HG02981 (cell line): ENCODE data around the gene SLC9A8.
"Not testable (repeated sequence)": the region's sequence is repeated elsewhere in the genome, so short reads cannot be mapped to it uniquely, and the experiment has no call there.

Experiments
- ATAC-seq: cut with Tn5 transposase; IDR thresholded peaks from one replicate; pipeline ENCODE4 v1.9.1; 2021; ENCODE audit warnings: mild to moderate bottlenecking, moderate library complexity; ENCODE audit not compliant: unreplicated experiment

Gene SLC9A8, protein sequence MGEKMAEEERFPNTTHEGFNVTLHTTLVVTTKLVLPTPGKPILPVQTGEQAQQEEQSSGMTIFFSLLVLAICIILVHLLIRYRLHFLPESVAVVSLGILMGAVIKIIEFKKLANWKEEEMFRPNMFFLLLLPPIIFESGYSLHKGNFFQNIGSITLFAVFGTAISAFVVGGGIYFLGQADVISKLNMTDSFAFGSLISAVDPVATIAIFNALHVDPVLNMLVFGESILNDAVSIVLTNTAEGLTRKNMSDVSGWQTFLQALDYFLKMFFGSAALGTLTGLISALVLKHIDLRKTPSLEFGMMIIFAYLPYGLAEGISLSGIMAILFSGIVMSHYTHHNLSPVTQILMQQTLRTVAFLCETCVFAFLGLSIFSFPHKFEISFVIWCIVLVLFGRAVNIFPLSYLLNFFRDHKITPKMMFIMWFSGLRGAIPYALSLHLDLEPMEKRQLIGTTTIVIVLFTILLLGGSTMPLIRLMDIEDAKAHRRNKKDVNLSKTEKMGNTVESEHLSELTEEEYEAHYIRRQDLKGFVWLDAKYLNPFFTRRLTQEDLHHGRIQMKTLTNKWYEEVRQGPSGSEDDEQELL

DNA sequence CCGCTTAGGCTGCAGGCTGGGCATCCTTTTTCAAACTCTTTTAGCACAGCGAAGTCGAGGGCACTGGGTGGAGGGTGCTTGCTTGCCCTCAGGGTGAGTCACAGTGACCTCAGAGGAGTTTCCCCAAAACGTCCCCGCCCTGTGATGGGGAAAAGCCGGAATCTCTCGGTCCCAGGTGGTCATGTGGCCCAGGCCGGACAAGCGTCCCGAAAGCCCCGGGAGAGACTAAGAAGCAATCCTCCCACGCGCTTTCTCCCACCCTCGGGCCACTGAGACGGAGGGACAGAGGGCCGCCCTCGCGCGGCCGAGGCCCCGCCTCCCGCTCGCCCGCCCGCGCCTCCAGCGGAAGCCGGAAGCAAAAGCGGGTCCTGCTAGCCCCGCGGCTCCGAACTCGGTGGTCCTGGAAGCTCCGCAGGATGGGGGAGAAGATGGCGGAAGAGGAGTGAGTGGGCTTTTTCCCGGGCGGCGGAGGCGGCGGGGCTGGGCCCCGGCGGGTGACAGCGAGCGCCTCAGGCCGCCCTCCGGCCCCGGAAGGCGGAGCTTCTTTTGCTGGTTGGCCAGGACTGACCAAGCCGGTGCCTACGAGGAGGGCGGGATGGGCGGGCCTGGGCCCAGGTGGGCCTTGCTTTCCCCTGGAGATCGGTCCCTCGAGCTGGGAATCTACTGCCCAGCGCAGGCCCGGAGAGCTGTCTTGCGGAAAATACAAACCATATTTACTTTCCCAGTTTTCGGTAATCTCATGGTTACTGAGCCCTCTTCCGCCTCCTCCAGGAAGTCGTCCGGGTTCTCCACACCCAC, at the start of gene SLC9A8:
Gene SLC9A8 (plus strand): TSS at position 322 of the 798 bp plus-strand sequence. CDS start 95 bp downstream, at position 417.
- peak; percentile 86 for ATAC-seq

DNA sequence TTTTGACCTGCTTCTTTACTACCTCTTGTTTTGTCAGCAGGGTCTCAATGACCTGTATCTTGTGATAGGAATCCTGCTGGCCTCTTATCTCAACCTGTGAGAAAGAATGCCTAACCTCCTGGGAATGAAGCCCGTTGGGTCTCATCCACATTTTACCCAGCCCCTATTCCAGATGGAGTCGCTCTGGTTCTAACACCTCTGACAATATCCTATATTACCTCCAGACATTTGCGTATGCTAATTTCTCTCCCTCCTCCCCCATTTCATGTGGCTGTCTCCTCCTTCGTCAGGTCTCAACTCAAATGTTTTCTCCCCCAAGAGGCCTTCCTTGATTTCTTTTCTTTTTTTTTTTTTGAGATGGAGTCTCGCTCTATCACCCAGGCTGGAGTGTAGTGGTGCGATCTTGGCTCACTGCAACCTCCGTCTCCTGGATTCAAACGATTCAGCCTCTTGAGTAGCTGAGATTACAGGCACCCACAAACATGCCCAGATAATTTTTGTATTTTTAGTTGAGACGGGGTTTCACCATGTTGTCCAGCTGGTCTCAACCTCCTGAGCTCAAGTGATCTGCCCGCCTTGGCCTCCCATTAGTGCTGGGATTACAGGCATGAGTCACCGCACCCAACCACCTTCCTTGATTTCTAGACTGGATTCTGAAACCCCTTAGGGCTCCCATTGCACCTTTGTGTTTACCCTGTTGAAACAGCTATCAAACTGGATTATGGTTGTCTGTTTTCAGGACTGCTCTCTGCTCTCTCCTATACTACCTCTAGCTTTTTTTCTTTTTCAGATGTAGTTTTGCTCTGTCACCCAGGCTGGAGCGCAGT, 49.5 kb upstream of the SLC9A8 start:
- no peak for ATAC-seq

DNA sequence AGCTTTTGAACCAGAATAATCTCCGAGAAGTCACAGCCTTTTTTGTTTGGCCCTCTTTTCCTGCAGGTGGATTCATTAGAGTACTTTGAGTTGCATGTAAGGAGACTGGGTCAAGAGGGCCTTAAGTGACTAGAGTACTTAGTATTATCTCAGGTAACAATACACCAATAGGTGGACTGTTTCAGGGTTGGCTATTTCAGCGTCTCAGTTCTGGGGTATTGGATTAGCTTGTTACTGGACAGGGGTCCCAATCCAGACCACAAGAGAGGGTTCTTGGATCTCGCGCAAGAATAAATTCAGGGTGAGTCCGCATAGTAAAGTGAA, 47.3 kb upstream of the SLC9A8 start:
- ATAC-seq: no peak

DNA sequence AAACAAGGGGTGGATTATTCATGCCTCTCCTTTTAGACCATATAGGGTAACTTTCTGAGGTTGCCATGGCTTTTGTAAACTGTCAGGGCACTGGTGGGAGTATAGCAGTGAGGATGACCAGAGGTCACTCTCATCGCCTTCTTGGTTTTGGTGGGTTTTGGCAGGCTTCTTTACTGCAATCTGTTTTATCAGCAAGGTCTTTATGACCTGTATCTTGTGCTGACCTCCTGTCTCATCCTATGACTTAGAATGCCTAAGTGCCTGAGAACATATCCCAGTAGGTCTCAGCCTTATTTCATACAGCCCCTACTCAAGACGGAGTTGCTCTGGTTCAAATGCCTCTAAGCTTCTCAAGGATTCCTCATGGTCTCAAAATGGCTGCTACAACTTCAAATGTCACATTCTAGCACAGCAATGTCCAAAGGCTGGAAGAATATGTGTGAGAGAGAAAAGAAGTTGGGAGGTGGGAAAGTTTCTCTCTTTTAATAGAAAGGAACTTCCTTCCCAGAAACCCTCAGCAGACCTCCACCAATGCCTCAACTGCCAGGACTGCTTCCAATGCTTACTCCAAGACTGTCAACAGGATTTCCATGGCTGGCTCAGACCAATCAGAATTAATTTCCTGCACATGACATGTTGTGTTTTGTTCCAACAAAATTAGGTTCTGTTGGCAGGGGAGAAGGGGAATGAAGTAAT, 46.6 kb upstream of the SLC9A8 start:
- no peak for ATAC-seq

DNA sequence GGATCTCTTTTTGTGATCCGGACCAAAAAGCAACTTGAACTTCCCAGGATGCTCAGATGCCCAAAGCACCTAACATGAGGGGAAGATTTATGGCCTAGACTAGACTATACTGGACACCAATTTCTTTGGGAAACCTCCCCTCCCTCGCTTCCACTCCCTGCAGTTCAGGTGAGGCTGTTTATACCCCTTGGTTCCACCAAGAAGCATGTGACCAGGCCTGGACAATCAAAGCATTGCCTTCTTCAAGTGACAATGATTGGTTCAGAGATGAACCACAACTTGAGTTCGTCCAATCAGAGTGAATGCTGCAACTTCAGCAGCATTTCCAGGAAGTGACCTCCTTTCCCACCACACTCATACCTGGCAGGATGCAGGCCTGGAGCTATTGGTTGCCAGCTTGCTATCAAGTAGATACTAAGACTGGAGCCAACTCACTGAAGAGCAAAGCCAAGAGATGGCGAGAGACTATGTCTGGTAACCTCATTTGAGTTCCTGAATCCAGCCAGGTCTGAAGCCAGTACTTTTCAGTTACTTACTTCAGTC, 45.6 kb upstream of the SLC9A8 start:
- no peak for ATAC-seq

DNA sequence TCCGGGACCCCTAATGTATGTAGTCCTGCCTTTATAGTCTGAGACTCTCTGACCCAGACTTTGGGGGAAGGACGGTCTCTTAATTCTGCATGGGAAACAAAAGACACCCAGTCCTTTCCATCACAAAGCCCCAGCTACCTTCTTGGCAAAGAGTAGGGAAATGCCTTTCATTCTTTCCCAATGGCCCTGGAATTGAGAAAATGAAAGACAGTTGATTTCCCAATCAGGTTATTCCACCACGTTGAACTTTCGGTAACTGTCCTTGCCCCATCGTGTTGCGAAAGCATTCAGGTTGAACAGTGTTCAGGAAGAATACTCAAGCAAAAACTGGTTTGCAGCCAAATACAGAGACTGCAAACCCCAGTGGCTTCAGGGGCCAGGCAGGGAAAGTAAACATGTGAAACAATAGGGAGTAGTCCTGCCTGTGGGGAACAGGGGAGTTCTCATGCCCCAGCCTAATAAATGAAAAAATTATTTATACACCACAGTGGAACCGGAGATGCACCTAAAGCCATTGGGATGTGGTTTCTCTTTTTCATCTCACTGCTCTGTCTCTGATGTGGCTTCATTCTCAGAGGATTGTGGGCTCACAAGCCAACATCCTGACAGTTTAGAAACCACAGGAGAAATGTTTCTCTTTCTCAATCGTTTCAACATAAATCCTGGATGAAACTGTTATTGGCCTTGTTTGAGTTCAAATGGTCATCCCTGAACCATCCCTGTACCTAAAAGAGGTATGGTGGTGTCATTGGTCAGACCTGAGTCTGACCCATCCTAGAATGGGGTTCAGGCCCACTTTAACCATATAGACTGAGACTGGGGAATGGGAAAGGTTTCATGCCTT, 44.2 kb upstream of the SLC9A8 start:
- ATAC-seq: no peak

DNA sequence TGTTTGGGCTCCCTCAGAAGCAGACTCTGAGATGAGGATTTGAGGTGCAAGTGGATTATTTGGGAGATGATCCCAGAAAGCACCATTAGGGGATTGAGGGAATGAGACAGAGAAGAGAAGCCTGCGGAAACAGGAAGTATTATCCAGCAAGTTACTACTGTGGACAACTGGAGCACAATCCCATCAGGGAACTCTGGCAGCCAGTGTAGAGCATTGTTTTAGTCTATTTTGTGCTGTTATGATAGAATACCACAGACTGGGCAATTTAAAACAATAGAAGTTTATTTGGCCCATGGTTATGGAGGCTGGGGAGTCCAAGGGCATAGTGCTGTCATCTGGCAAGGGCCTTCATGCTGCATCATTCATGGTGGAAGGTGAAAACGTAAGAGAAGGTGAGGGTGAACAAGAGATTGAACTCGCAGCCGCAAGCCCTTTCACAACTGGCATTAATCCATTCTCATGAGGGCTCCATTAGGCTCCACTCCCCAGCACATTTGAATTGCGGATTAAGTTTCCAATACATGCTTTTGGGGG, 43.5 kb upstream of the SLC9A8 start:
- ATAC-seq: no peak

DNA sequence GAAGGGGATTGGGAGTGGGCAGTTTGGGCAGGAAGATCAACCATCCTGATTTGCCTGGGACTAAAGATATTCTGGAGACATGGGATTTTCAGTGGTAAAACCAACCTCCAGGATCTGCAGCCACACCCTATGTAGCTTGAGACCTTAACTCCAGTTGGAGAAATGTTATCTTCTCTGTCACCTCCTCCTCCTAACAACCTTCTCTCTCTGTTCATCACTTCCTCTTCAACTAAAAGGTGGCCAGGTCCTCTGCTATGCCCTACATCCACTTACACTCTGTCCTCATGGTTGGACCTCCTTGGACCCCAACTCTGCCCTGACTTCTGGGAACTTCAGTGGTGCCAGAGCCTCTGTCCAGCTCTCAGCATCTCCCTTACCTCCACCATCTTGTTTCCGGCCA, 42.0 kb upstream of the SLC9A8 start:
- no peak for ATAC-seq

DNA sequence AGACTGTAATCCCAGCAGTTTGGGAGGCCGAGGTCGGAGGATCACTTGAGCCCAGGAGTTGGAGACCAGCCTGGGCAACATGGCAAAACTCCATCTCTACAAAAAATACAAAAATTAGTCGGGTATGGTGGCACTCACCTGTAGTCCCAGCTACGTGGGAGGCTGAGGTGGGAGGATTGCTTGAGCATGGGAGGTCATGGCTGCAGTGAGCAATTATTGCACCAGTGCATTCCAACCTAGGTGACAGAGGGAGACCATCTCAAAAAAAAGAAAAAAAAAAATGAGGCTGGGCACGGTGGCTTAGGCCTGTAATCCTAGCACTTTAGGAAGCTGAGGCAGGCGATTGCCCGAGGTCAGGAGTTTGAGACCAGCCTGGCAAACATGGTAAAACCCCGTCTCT, 38.4 kb upstream of the SLC9A8 start:
- not testable (repeated sequence) for ATAC-seq

DNA sequence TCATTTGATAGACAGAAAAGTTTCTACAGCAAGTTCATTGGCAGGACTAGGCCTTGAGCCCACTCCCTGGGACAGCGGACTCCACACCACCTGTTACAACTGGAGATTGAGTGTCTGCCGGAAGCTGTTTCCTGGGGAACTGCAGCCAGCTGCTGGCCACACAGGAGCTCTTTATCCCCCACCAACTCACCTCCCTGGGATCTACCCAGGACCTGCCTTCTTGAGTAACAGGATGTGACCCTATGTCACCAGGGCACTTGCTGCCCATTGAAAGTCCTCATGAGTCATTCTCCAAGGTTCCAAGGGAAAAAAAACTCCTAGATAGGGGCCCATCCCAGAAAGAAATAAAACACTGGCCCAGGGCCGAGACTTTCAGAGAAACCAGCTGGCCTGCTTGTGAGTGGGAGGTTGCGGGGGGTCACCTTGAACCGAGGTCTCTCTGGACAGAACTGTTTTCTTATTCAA, 37.4 kb upstream of the SLC9A8 start:
- no peak for ATAC-seq

DNA sequence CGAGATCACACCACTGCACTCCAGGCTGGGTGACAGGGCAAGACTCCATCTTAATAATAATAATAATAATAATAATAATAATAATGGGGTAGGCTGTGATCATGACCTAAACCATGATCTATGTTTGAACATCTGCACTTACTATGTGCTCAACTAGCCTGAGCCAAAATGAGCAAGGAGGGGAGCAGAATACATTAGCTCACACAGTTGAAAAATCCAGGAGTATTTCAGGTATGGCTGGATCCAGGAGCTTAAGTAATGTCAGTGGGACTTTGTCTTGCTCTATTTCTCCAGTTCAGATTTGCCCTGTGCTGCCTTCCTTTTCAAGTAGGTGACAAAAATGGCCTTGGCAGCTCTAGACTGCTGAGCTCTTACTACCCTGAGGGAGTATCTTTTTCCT, 32.7 kb upstream of the SLC9A8 start:
- no peak for ATAC-seq

DNA sequence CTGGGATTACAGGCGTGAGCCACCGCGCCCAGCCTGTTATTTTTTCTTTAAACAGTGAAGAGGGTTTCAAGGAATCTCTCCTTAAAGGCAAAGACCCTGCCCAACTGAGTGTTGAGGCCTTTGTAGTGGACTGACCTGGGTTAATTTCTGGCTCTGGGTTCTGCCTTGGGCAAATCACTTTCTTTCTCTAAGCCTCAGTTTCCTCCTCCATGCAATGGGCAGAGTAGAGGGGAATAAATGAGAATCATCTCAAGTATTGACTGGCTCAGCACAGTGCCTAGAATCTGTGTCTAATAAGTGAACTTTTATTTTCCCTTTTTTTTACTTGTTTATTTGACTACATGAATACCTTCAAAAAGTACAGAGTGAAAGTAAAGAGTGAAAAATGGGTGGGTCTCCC, 31.0 kb upstream of the SLC9A8 start:
- ATAC-seq: no peak

DNA sequence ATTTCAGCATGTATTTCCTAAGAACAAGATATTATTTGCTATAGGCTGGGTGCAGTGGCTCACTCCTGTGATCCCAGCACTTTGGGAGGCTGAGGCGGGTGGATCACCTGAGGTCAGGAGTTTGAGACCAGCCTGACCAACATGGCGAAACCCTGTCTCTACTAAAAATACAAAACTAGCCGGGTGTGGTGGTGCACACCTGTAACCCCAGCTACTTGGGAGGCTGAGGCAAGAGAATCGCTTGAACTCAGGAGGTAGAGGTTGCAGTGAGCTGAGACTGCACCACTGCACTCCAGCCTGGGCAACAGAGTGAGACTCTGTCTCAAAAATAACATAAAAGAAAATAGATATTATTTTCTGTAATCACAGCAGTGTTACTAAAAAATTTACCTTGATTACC, 30.2 kb upstream of the SLC9A8 start:
- ATAC-seq: not testable (repeated sequence)

DNA sequence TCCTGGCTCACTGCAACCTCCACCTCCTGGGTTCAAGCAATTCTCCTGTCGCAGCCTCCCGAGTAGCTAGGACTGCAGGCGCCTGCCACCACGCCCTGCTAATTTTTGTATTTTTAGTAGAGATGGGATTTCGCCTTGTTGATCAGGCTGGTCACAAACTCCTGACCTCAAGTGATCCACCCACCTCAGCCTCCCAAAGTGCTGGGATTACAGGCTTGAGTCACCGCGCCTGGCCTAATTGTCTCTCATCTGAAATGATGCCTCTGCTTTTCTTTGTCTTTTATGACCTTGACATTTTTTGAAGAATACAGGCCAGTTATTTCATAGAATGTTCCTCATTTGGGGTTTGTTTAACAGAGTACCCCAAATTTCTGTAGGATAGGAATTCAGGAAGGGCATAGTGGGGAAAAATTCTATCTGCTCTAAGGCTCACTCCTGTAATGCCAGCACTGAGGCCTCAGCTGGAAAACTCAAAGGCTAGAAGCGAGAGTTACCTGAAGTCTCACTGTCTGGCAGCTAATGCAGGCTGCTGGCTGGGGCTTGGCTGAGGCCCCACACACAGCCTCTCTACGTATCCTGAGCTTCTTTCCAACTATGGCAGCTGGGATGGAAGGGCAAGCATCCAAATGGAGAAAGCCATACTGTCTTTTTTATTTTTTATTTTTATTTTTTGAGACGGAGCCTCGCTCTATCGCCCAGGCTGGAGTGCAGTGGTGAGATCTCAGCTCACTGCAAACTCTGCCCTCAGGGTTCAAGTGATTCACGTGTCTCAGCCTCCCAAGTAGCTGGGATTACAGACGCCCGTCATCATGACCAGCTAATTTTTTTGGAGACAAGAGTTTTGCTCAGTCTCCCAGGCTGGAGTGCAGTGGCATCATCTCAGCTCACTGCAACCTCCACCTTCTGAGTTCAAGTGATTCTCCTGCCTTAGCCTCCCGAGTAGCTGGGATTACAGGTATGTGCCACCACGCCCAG, 29.3 kb upstream of the SLC9A8 start:
- not testable (repeated sequence) for ATAC-seq

DNA sequence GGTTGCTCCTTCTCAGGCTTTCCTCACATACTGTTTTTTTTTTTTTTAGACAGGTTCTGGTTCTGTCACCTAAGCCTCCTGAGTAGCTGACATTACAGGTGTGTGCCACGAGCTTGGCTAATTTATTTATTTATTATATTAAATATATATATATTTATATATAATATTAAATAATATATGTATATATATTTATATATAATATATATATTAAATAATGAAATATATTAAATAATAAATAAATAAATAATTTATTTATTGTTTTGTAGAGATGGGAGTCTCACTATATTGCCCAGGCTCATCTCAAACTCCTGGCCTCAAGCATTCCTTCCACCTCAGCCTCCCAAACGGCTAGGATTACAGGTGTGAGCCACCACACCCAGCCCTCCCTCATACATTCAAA, 28.3 kb upstream of the SLC9A8 start:
- no peak for ATAC-seq

DNA sequence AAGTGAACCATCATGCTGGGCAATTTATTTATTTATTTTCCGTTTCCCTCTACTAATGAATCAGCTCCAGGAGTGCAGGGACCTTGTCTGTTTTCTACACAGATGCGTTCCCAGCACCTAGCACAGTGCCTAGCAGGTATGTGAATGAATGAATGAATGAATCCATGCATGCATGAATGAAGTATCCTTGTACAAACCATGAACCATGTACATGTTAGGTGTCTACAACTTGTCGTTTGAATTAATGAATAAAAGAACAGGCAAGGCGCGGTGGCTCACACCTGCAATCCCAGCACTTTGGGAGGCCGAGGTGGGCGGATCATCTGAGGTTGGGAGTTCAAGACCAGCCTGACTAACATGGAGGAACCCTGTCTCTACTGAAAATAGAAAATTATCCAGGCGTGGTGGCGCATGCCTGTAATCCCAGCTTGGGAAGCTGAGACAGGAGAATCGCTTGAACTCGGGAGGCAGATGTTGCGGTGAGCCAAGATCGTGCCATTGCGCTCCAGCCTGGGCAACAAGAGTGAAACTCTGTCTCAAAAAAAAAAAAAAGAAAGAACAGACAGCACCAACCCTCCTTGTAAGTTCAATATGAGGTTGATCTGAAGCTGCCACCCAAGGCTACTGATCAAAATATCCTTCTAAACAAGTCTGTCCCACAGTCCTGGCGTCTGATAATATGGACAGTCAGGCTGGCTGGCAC, 27.3 kb upstream of the SLC9A8 start:
- ATAC-seq: no peak

DNA sequence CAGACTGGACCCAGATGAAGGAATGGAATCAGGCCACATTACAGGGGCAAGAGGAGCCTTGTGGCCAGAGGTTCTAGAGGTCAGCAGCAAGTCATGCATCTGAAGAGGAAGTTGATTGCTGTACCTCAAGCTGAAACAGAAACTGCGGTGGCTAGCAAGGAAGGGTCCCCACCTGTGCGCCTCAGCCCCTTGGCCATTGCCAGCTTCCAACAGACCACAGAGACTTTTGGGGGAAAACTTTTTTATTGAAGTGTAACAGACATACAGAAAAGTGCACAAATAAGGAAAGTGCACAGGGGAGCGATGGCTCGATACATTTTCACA, 26.8 kb upstream of the SLC9A8 start:
- ATAC-seq: peak; percentile 85
